HepG2 (cell line): ENCODE results near the gene CIT. TPM values are rescaled to one million over a fixed set of nuclear protein-coding genes. Genes with fewer than 3 reads are reported as not detected.
A peak's percentile ranks its signal among the peaks of the same experiment; 100 is the strongest.

Experiments
- ATAC-seq: fragments of 200-7000 bp; cut with Tn5 transposase; 3 replicates; pipeline ENCODE4 v1.9.1; 2020; ENCODE audit warnings: mild to moderate bottlenecking, moderate library complexity
- BruUV-seq: library from RNA; stranded (reverse); fragments of 400-500 nt; replicated peaks from 2 replicates; lab custom pipeline; 2021; lab: Mats Ljungman, UMichigan
- CTCF ChIA-PET: fragments of 300-600 bp; formaldehyde crosslinking; extraction: SDS; loops from one replicate; lab custom pipeline; 2021; ENCODE audit warnings: low total read pairs, inconsistent platforms, low intra/inter-chr PET ratio; lab: Yijun Ruan, JAX
- POLR2A ChIA-PET: fragments of 350-600 bp; sonication (Branson Sonifier 250); formaldehyde crosslinking; loops from one replicate; lab custom pipeline; 2020; ENCODE audit warnings: antibody characterized with exemption, inconsistent platforms; lab: Yijun Ruan, JAX
- DNase-seq: peaks from one replicate; pipeline ENCODE4 v3.0.0-alpha.2; 2015; ENCODE audit warnings: low spot score
- FAIRE-seq: peaks from 3 replicates; lab custom pipeline; 2011; peaks lifted over from hg19 to GRCh38; lab: Jason Lieb, UNC
- H2AFZ ChIP-seq: one replicate; pipeline ENCODE4 v1.6.1; 2011; ENCODE audit warnings: low read length, inconsistent platforms
- H3K27ac ChIP-seq: fragments of 300-600 bp; 3 replicates; pipeline ENCODE4 v1.8.0; 2011; ENCODE audit warnings: mixed run types, mild to moderate bottlenecking, mixed read lengths, low read length, inconsistent platforms; ENCODE audit not compliant: insufficient read depth; ENCODE audit errors: extremely low read length
- H3K27me3 ChIP-seq, 2 experiments: fragments of 200-600 bp in 1 of 2; 2 replicates in 1 of 2; 3 replicates in 1 of 2; pipeline versions ENCODE4 v1.6.0 to v1.8.0; 2011; ENCODE audit warnings: low read length in 2 of 2, mild to moderate bottlenecking in 2 of 2, moderate library complexity in 2 of 2, inconsistent platforms in 1 of 2; ENCODE audit not compliant: insufficient read depth in 2 of 2, control insufficient read depth in 1 of 2
- H3K36me3 ChIP-seq, 2 experiments: fragments of 200-600 bp in 1 of 2; replicated peaks in 1 of 2; 2 replicates in 1 of 2; 3 replicates in 1 of 2; pipeline versions ENCODE4 v1.5.1 to v1.8.0; 2011; ENCODE audit warnings: low read length in 2 of 2, inconsistent platforms in 1 of 2; ENCODE audit not compliant: insufficient read depth in 2 of 2, control insufficient read depth in 1 of 2
- H3K4me1 ChIP-seq: 2 replicates; pipeline ENCODE4 v1.5.1; 2012; ENCODE audit warnings: low read length, inconsistent platforms; ENCODE audit not compliant: insufficient read depth
- H3K4me2 ChIP-seq: 2 replicates; pipeline ENCODE4 v1.6.0; 2011; ENCODE audit warnings: low read depth, low read length, inconsistent platforms
- H3K4me3 ChIP-seq, 3 experiments: fragments of 200-600 bp in 1 of 3; sonication (generic), shearing (Covaris generic) in 1 of 3; replicated peaks in 1 of 3; 2 replicates each; pipeline ENCODE4 v1.5.1; 2011 to 2016; ENCODE audit warnings: low read length in 3 of 3, inconsistent platforms in 2 of 3, low read depth in 2 of 3, mild to moderate bottlenecking in 2 of 3, control low read depth in 1 of 3, mixed read lengths in 1 of 3; ENCODE audit not compliant: insufficient read depth in 1 of 3
- H3K79me2 ChIP-seq: one replicate; pipeline ENCODE4 v1.6.1; 2011; ENCODE audit warnings: low read length, inconsistent platforms; ENCODE audit not compliant: insufficient read depth
- H3K9ac ChIP-seq: 2 replicates; pipeline ENCODE4 v1.6.0; 2011; ENCODE audit warnings: mild to moderate bottlenecking, low read depth, low read length, inconsistent platforms; ENCODE audit not compliant: insufficient read depth
- H3K9me3 ChIP-seq: 2 replicates; pipeline ENCODE4 v1.5.1; 2012; ENCODE audit warnings: mild to moderate bottlenecking, low read length
- H4K20me1 ChIP-seq: 2 replicates; pipeline ENCODE4 v1.6.0; 2011; ENCODE audit warnings: inconsistent platforms, mild to moderate bottlenecking, low read length, moderate library complexity; ENCODE audit not compliant: insufficient read depth
- FOXA3 ChIP-seq: IDR thresholded peaks from 2 replicates; pipeline ENCODE4 v1.6.1; 2016; ENCODE audit warnings: missing genetic modification reagents, missing compliant biosample characterization
- FOXP1 ChIP-seq, 2 experiments: fragments of 450-650 bp in 1 of 2; IDR thresholded peaks; 2 replicates each; pipeline ENCODE4 v1.6.1; 2017 to 2018; ENCODE audit warnings: antibody characterized with exemption in 1 of 2
- GATAD2A ChIP-seq: IDR thresholded peaks from 2 replicates; pipeline ENCODE4 v1.6.1; 2016
- HOXD1 ChIP-seq: sonication (generic); formaldehyde crosslinking; IDR thresholded peaks from 2 replicates; pipeline ENCODE4 v1.5.0; 2020; ENCODE audit warnings: missing genetic modification reagents
- MYNN ChIP-seq: sonication (generic); formaldehyde crosslinking; IDR thresholded peaks from 2 replicates; pipeline ENCODE4 v1.4.0; 2020; ENCODE audit warnings: mild to moderate bottlenecking, low read depth, missing genetic modification reagents
- RELA ChIP-seq: sonication (generic); formaldehyde crosslinking; IDR thresholded peaks from 2 replicates; pipeline ENCODE4 v1.4.0; 2020; ENCODE audit warnings: missing genetic modification reagents
- RFXAP ChIP-seq: sonication (generic); formaldehyde crosslinking; IDR thresholded peaks from 2 replicates; pipeline ENCODE4 v1.4.0; 2020; ENCODE audit warnings: missing genetic modification reagents, borderline replicate concordance
- ZKSCAN1 ChIP-seq: fragments of 150-350 bp; IDR thresholded peaks from 2 replicates; pipeline ENCODE4 v1.6.1; 2014; ENCODE audit warnings: low read length
- ZNF282 ChIP-seq: fragments of 450-650 bp; IDR thresholded peaks from 2 replicates; pipeline ENCODE4 v1.6.1; 2018; ENCODE audit not compliant: partially characterized antibody
- ZNF496 ChIP-seq: sonication (generic); formaldehyde crosslinking; IDR thresholded peaks from 2 replicates; pipeline ENCODE4 v1.8.1; 2023; ENCODE audit warnings: mild to moderate bottlenecking, moderate library complexity, missing genetic modification reagents; ENCODE audit not compliant: insufficient replicate concordance
- ZNF644 ChIP-seq: IDR thresholded peaks from 2 replicates; pipeline ENCODE4 v1.6.1; 2016; ENCODE audit warnings: low read depth
- in situ Hi-C: cut with HindIII; loops from 2 replicates; pipeline ENCODE4 v1.10.0; 2017; ENCODE audit warnings: low pct_unique_long_range_greater_than_20kb; ENCODE audit not compliant: extremely low pct_ligation_motif_present
- intact Hi-C: fragments of 100-400 bp; cut with micrococcal nuclease; formaldehyde crosslinking; loops from one replicate; pipeline ENCODE4 v1.10.0; 2022; ENCODE audit not compliant: unreplicated experiment
- polyA plus RNA-seq, 8 experiments: library from polyadenylated mRNA; depleted of rRNA in 3 of 8; stranded (reverse) in 7 of 8; unstranded in 1 of 8; fragments of >200 nt; fragmentation: Illumina TruSeq in 4 of 8; extraction: Trizol in 4 of 8; gene quantifications; 2 replicates each; pipeline versions ENCODE4 v1.2.1 to v1.2.3, GENCODE V29; 2011 to 2016; ENCODE audit warnings: low read depth in 4 of 8, missing spikeins in 1 of 8, mixed read lengths in 1 of 8; ENCODE audit not compliant: insufficient read depth in 1 of 8
- total RNA-seq, 5 experiments: library from RNA; depleted of rRNA; stranded (reverse); fragments of >200 nt; fragmentation: Illumina TruSeq; extraction: Trizol; gene quantifications; 2 replicates each; pipeline ENCODE4 v1.2.3, GENCODE V29; 2016; ENCODE audit warnings: low read depth in 1 of 5
- TF ChIP-seq, protein P1 (sequence below): sonication (generic); formaldehyde crosslinking; IDR thresholded peaks from 2 replicates; pipeline ENCODE4 v1.8.0; 2022; ENCODE audit warnings: mild to moderate bottlenecking, missing genetic modification reagents; ENCODE audit not compliant: insufficient replicate concordance
- TF ChIP-seq, protein P2 (sequence below): sonication (generic); formaldehyde crosslinking; IDR thresholded peaks from 2 replicates; pipeline ENCODE4 v1.4.0; 2020; ENCODE audit warnings: missing genetic modification reagents, mild to moderate bottlenecking, borderline replicate concordance
- TF ChIP-seq, protein P3 (sequence below), 2 experiments: fragments of 450-650 bp in 1 of 2; sonication (generic) in 1 of 2; formaldehyde crosslinking in 1 of 2; IDR thresholded peaks; 2 replicates each; pipeline versions ENCODE4 v1.6.1 to v1.8.0; 2016 to 2022; ENCODE audit warnings: antibody characterized with exemption in 1 of 2, mild to moderate bottlenecking in 1 of 2, missing genetic modification reagents in 1 of 2

Gene CIT
- total and polyA plus RNA-seq, 2 of the 13 experiments (the other 11 are each of a cell fraction or from before 2014, with no cell fraction given) = 7.7 to 11.7 TPM

DNA sequence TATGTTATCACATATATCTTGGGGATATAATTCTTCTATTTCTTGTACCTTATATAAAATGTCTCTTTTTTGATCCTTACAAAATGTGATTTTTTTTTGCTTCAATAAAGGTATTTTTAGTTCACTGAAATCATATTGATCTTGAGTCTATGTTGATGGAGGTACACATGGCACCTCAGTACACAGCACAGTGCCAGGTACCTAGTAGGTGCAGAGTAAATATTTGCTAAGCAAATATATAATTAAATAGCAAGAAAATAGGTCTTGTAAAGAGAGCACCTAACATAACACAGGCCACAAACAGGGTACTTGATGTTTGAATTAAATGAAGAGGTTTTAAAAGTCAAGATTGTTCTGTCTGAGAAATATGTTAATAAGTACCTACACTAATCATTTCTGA, 69.7 kb downstream of the CIT start:
- Histone ChIP-seq H3K79me2 (no peaks in the 10 kb centered on the region), H3K4me2 (no peak overlapping the region), H4K20me1 (no peaks in the 10 kb centered on the region), H3K36me3 (peaks cover 0 to 9% of the 10 kb centered on the region in 2 experiments; a peak in 1 of 5 replicates), H3K27me3 (no peaks in the 10 kb centered on the region), H3K9me3 (peaks cover 5% of the 10 kb centered on the region; the same call in 1 of the 2 replicates), H2AFZ (no peak overlapping the region), H3K4me3 (no peak overlapping the region), H3K4me1 (peaks cover 8% of the 10 kb centered on the region; the same call in 1 of the 2 replicates), H3K9ac (no peak overlapping the region), H3K27ac (no peak overlapping the region)
- DNase-seq (no peak), FAIRE-seq (no peak), ATAC-seq (no peak)
- intact Hi-C loops (no loop called here), in situ Hi-C loops (no loop called here)
- no peak for TF ChIP-seq ZNF282
- no peak for TF ChIP-seq FOXP1 (IDR thresholded peaks at IDR 0.05)
- 0 out of 2 replicates have a peak, but pooled peaks have one; percentile 15 for TF ChIP-seq FOXP1 (CRISPR knock-in tag; IDR thresholded peaks at IDR 0.05)
- 0 out of 2 replicates have a peak, but pooled peaks have one; percentile 32 for TF ChIP-seq GATAD2A (CRISPR knock-in tag)
- TF ChIP-seq, protein P1, sequence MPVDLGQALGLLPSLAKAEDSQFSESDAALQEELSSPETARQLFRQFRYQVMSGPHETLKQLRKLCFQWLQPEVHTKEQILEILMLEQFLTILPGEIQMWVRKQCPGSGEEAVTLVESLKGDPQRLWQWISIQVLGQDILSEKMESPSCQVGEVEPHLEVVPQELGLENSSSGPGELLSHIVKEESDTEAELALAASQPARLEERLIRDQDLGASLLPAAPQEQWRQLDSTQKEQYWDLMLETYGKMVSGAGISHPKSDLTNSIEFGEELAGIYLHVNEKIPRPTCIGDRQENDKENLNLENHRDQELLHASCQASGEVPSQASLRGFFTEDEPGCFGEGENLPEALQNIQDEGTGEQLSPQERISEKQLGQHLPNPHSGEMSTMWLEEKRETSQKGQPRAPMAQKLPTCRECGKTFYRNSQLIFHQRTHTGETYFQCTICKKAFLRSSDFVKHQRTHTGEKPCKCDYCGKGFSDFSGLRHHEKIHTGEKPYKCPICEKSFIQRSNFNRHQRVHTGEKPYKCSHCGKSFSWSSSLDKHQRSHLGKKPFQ (CRISPR knock-in tag) = no peak
- TF ChIP-seq HOXD1 (CRISPR knock-in tag) = no peak
- no peak for TF ChIP-seq MYNN (CRISPR knock-in tag)
- TF ChIP-seq FOXA3 = peak; percentile 56; the same call in 1 of the 2 replicates
- no peak for TF ChIP-seq ZNF496 (CRISPR knock-in tag)
- no peak for TF ChIP-seq RFXAP
- TF ChIP-seq ZNF644 (CRISPR knock-in tag) = no peak
- TF ChIP-seq, protein P2, sequence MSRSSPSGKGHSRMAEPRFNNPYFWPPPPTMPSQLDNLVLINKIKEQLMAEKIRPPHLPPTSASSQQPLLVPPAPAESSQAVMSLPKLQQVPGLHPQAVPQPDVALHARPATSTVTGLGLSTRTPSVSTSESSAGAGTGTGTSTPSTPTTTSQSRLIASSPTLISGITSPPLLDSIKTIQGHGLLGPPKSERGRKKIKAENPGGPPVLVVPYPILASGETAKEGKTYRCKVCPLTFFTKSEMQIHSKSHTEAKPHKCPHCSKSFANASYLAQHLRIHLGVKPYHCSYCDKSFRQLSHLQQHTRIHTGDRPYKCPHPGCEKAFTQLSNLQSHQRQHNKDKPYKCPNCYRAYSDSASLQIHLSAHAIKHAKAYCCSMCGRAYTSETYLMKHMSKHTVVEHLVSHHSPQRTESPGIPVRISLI (CRISPR knock-in tag) = no peak
- peak; percentile 85 for TF ChIP-seq ZKSCAN1
- TF ChIP-seq RELA = no peak
- TF ChIP-seq, protein P3, sequence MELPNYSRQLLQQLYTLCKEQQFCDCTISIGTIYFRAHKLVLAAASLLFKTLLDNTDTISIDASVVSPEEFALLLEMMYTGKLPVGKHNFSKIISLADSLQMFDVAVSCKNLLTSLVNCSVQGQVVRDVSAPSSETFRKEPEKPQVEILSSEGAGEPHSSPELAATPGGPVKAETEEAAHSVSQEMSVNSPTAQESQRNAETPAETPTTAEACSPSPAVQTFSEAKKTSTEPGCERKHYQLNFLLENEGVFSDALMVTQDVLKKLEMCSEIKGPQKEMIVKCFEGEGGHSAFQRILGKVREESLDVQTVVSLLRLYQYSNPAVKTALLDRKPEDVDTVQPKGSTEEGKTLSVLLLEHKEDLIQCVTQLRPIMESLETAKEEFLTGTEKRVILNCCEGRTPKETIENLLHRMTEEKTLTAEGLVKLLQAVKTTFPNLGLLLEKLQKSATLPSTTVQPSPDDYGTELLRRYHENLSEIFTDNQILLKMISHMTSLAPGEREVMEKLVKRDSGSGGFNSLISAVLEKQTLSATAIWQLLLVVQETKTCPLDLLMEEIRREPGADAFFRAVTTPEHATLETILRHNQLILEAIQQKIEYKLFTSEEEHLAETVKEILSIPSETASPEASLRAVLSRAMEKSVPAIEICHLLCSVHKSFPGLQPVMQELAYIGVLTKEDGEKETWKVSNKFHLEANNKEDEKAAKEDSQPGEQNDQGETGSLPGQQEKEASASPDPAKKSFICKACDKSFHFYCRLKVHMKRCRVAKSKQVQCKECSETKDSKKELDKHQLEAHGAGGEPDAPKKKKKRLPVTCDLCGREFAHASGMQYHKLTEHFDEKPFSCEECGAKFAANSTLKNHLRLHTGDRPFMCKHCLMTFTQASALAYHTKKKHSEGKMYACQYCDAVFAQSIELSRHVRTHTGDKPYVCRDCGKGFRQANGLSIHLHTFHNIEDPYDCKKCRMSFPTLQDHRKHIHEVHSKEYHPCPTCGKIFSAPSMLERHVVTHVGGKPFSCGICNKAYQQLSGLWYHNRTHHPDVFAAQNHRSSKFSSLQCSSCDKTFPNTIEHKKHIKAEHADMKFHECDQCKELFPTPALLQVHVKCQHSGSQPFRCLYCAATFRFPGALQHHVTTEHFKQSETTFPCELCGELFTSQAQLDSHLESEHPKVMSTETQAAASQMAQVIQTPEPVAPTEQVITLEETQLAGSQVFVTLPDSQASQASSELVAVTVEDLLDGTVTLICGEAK (IDR thresholded peaks at IDR 0.05) = no peak
- TF ChIP-seq, protein P3 (CRISPR knock-in tag; IDR thresholded peaks at IDR 0.05) = no peak
- CTCF ChIA-PET = no interaction called here
- no TSS peak for BruUV-seq
- POLR2A ChIA-PET = no interaction called here
